ENCODE data around the gene ATG2A. TPM values are rescaled to one million over a fixed set of nuclear protein-coding genes. Genes with fewer than 3 reads are reported as not detected.

The ATG2A gene
- total and polyA plus RNA-seq, 2 of the 8 experiments (the other 6 are each of a cell fraction or from before 2014, with no cell fraction given) = 12.1 to 22.1 TPM

DNA sequence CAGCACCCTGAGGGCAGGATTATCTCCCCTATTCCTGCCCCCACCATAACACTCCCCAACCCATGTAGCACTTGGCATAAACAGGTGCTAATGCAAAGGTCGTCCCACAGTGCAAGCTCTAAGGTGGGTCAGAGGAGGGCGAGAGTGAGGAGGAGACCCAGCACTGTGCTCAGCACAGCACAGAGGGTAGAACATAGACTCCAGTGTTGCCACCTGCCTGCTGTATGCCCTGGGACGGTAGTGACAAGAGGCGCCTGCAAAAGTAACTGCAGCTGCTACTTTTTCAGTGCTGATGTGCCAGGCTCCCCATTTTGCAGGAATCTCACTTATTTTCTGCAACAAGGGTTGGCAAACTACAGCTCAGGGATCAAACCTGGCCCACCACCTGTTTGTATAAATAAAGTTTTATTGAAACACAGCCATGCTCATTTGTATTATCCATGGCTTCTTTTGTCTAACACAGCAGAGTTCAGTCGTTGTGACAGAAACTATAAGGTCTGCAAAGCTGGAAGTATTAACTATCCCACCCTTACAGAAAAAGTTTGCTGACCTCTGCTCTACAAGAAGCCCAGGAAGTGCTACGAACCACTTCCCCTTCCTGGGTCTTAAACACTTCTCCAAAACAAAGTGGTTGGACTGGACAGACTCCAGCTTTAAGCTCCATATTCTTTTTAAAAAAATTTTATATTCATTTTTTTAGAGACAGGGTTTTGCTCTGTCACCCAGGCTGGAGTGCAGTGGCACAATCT is 55.6 kb downstream of the ATG2A start:
- Histone ChIP-seq H3K18ac (ENCODE audit: extremely low read depth, low read length) (no peak overlapping the region), H3K4me1 (replicated peaks in 1 of 4; ENCODE audit: control insufficient read depth in 3 of 4, insufficient read depth in 4 of 4, low read length in 3 of 4) (peaks cover 0 to 20% (median 15%) of the 10 kb centered on the region in 4 experiments; a peak in 6 of 7 replicates), H3K4me2 (ENCODE audit: insufficient read depth in 1 of 2, low read depth in 2 of 2, low read length in 2 of 2) (no peak overlapping the region), H3K79me1 (ENCODE audit: low read depth, low read length) (peaks cover 10% of the 10 kb centered on the region), H3K23ac (ENCODE audit: insufficient read length) (no peak overlapping the region), H2AK5ac (ENCODE audit: low read depth, low read length) (no peak overlapping the region), H3K79me2 (ENCODE audit: control insufficient read depth in 1 of 2, insufficient read depth in 2 of 2, low read length in 2 of 2) (peaks cover 0 to 9% of the 10 kb centered on the region in 2 experiments; a peak in 1 of 4 replicates), H2AFZ (ENCODE audit: low read length) (no peak overlapping the region), H3K4ac (replicated peaks; ENCODE audit: insufficient read length, low read depth, low read length) (no peak overlapping the region), H4K8ac (ENCODE audit: extremely low read depth, insufficient read depth, low read length) (no peak overlapping the region), H2BK12ac (ENCODE audit: low read depth, low read length) (no peak overlapping the region), H2BK20ac (ENCODE audit: low read length) (no peak overlapping the region), H3K56ac (replicated peaks; ENCODE audit: insufficient read length, low read depth, low read length) (no peak overlapping the region), H3K36me3 (ENCODE audit: control insufficient read depth in 2 of 4, insufficient read depth in 4 of 4, low read length in 3 of 4) (no peaks in the 10 kb centered on the region; a peak in 2 of 8 replicates), H3K4me3 (ENCODE audit: extremely low read depth in 1 of 4, insufficient read depth in 2 of 4, low read depth in 3 of 4, low read length in 4 of 4) (no peak overlapping the region), H3K9ac (replicated peaks in 1 of 4; ENCODE audit: extremely low read depth in 1 of 4, low read depth in 3 of 4, low read length in 3 of 4) (no peak overlapping the region), H3K14ac (ENCODE audit: insufficient read length) (no peak overlapping the region), H4K5ac (ENCODE audit: insufficient read length, low read depth, low read length) (no peak overlapping the region), H2BK120ac (replicated peaks; ENCODE audit: low read depth, low read length) (no peak overlapping the region), H3K23me2 (ENCODE audit: low read depth, low read length) (no peaks in the 10 kb centered on the region), H3K27ac (ENCODE audit: low read depth, low read length) (no peak overlapping the region), H2BK15ac (ENCODE audit: low read length) (no peak overlapping the region), H4K91ac (replicated peaks; ENCODE audit: insufficient read length, low read length) (no peak overlapping the region), H3K9me3 (ENCODE audit: insufficient read depth in 2 of 2, low read depth in 1 of 2, low read length in 1 of 2) (no peaks in the 10 kb centered on the region), H3K27me3 (replicated peaks in 1 of 4; ENCODE audit: control insufficient read depth in 3 of 4, extremely low read depth in 1 of 4, insufficient read depth in 3 of 4, low read length in 3 of 4) (no peaks in the 10 kb centered on the region), H4K20me1 (replicated peaks in 1 of 2; ENCODE audit: control insufficient read depth in 1 of 2, insufficient read depth in 2 of 2, low read length in 2 of 2) (peaks cover 0 to 4% of the 10 kb centered on the region in 2 experiments), H2BK5ac (ENCODE audit: low read depth, low read length) (no peak overlapping the region)
- ChIA-PET CTCF (ENCODE audit: partially characterized antibody) (interaction anchor here (0.6 to 32.3 kb wide), 11 partner anchors 8 to 925 kb away, joined by 3 to 1058 read pairs (median 4); partner anchors contain the start of gene EHD1), POLR2A (ENCODE audit: partially characterized antibody) (interaction anchor here (0.7 to 25.7 kb wide), 6 partner anchors 9 to 260 kb away, joined by 3 to 408 read pairs (median 3); partner anchors contain the start of gene EHD1)
- FAIRE-seq = no peak
- 79% methylated on average over 6 of the region's 6 CpGs; no CpG with 5 or more reads in 1 of the 2 experiments for WGBS, 2 experiments (ENCODE audit: extremely low coverage in 1 of 2, insufficient coverage in 1 of 2, insufficient read length in 1 of 2, insufficient replicate concordance in 2 of 2, low coverage in 1 of 2, low lambda C conversion rate in 2 of 2, missing lambda C conversion rate in 1 of 2)
- no peak for DNase-seq (ENCODE audit: low read depth in 1 of 2, low spot score in 2 of 2)
- TF ChIP-seq TAF7 (optimal IDR thresholded peaks at IDR 0.05; ENCODE audit: borderline replicate concordance, low read depth, low read length) (no peak), ZNF274 (IDR thresholded peaks at IDR 0.05; ENCODE audit: borderline replicate concordance, extremely low read depth, low read length) (no peak), RXRA (IDR thresholded peaks at IDR 0.05; ENCODE audit: insufficient read depth, low read depth, low read length) (no peak), SIN3A (conservative IDR thresholded peaks at IDR 0.05 in 1 of 2, IDR thresholded peaks at IDR 0.05 in 1 of 2; ENCODE audit: low read depth in 1 of 2, low read length in 2 of 2) (no peak), RFX5 (IDR thresholded peaks at IDR 0.05; ENCODE audit: borderline replicate concordance, low read depth, low read length) (no peak), SAP30 (IDR thresholded peaks at IDR 0.05; ENCODE audit: insufficient read depth, insufficient replicate concordance, low read length) (no peak), ASH2L (IDR thresholded peaks at IDR 0.05; ENCODE audit: low read length) (no peak), SIRT6 (IDR thresholded peaks at IDR 0.05; ENCODE audit: low read length) (no peak)
- TF ChIP-seq, protein P1, sequence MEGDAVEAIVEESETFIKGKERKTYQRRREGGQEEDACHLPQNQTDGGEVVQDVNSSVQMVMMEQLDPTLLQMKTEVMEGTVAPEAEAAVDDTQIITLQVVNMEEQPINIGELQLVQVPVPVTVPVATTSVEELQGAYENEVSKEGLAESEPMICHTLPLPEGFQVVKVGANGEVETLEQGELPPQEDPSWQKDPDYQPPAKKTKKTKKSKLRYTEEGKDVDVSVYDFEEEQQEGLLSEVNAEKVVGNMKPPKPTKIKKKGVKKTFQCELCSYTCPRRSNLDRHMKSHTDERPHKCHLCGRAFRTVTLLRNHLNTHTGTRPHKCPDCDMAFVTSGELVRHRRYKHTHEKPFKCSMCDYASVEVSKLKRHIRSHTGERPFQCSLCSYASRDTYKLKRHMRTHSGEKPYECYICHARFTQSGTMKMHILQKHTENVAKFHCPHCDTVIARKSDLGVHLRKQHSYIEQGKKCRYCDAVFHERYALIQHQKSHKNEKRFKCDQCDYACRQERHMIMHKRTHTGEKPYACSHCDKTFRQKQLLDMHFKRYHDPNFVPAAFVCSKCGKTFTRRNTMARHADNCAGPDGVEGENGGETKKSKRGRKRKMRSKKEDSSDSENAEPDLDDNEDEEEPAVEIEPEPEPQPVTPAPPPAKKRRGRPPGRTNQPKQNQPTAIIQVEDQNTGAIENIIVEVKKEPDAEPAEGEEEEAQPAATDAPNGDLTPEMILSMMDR (IDR thresholded peaks at IDR 0.05; ENCODE audit: control extremely low read depth in 1 of 3, insufficient read depth in 1 of 3, low read depth in 1 of 3, low read length in 3 of 3) = peak; percentile 13 to 49 (median 31); a peak in 3 of 4 replicates
